T-cell (primary cell): ENCODE data around the gene ANKRD40. TPM values are rescaled to one million over a fixed set of nuclear protein-coding genes. Genes with fewer than 3 reads are reported as not detected.

Experiments
- ATAC-seq, 4 experiments: fragments of 200-7000 bp in 3 of 4; fragments of 150-1000 bp in 1 of 4; cut with Tn5 transposase; replicated peaks in 1 of 4; 1 replicate in 3 of 4; 2 replicates in 1 of 4; pipeline ENCODE4 v1.10.0; 2021; ENCODE audit warnings: moderate library complexity in 3 of 4, mild to moderate bottlenecking in 2 of 4, moderate number of reproducible peaks in 1 of 4
- CTCF ChIA-PET, 2 donors: fragments of 300-600 bp; sonication (Branson Sonifier 250); formaldehyde crosslinking; loops; one replicate each; lab custom pipeline; 2022; ENCODE audit warnings: antibody characterized with exemption in 2 of 2; lab: Charles Lee
- POLR2A ChIA-PET, 2 donors: fragments of 300-600 bp; sonication (Branson Sonifier 250); formaldehyde crosslinking; loops; one replicate each; lab custom pipeline; 2022; ENCODE audit warnings: antibody characterized with exemption in 2 of 2; lab: Charles Lee
- DNase-seq, 35 experiments: peaks; one replicate each; pipeline versions ENCODE4 v3.0.0 to v3.0.0-alpha.2; 2013 to 2023
- H3K27ac ChIP-seq: one replicate; pipeline ENCODE4 v1.5.1; 2013; ENCODE audit warnings: low read length
- H3K27me3 ChIP-seq, 2 experiments: replicated peaks in 1 of 2; 1 replicate in 1 of 2; 2 replicates in 1 of 2; pipeline versions ENCODE4 v1.6.1 to v1.7.0; 2013; ENCODE audit warnings: low read length in 1 of 2, mixed read lengths in 1 of 2; ENCODE audit not compliant: control insufficient read depth in 2 of 2, insufficient read depth in 2 of 2; ENCODE audit errors: extremely low read depth in 1 of 2
- H3K36me3 ChIP-seq, 2 donors: 1 replicate in 1 of 2; 2 replicates in 1 of 2; pipeline versions ENCODE4 v1.6.1 to v1.7.0; 2013; ENCODE audit warnings: low read length in 1 of 2; ENCODE audit not compliant: control insufficient read depth in 2 of 2, insufficient read depth in 1 of 2; ENCODE audit errors: extremely low read depth in 1 of 2
- H3K4me1 ChIP-seq, 2 experiments: 1 replicate in 1 of 2; 2 replicates in 1 of 2; pipeline versions ENCODE4 v1.6.1 to v1.7.0; 2013; ENCODE audit warnings: low read length in 2 of 2, mixed read lengths in 1 of 2; ENCODE audit not compliant: insufficient read depth in 2 of 2, control insufficient read depth in 1 of 2; ENCODE audit errors: extremely low read depth in 1 of 2
- H3K4me3 ChIP-seq, 2 donors: 1 replicate in 1 of 2; 2 replicates in 1 of 2; pipeline versions ENCODE4 v1.5.1 to v1.7.0; 2013; ENCODE audit warnings: mild to moderate bottlenecking in 2 of 2, low read length in 1 of 2, moderate library complexity in 1 of 2; ENCODE audit not compliant: control insufficient read depth in 1 of 2; ENCODE audit errors: extremely low read depth in 1 of 2
- H3K9me3 ChIP-seq: 2 replicates; pipeline ENCODE4 v1.7.0; 2013
- H3K27ac Mint-ChIP-seq, 2 donors: one replicate each; pipeline ENCODE4 v1.8.0; 2020 to 2021; ENCODE audit warnings: mild to moderate bottlenecking in 2 of 2, mixed read lengths in 2 of 2
- H3K27me3 Mint-ChIP-seq, 2 donors: one replicate each; pipeline ENCODE4 v1.8.0; 2021 to 2022; ENCODE audit warnings: mixed read lengths in 2 of 2
- H3K36me3 Mint-ChIP-seq: one replicate; pipeline ENCODE4 v1.8.0; 2021; ENCODE audit warnings: mixed read lengths
- H3K4me1 Mint-ChIP-seq, 3 donors: one replicate each; pipeline ENCODE4 v1.8.0; 2020 to 2022; ENCODE audit warnings: mixed read lengths in 3 of 3, mild to moderate bottlenecking in 1 of 3
- H3K4me3 Mint-ChIP-seq, 3 donors: one replicate each; pipeline ENCODE4 v1.8.0; 2020 to 2022; ENCODE audit warnings: mild to moderate bottlenecking in 3 of 3, mixed read lengths in 3 of 3, moderate library complexity in 3 of 3
- H3K9me3 Mint-ChIP-seq, 3 donors: one replicate each; pipeline ENCODE4 v1.8.0; 2020 to 2022; ENCODE audit warnings: mixed read lengths in 3 of 3
- WGBS: methylation state at CpG from one replicate; pipeline ENCODE4 v1.1.5; 2013; ENCODE audit warnings: missing lambda C conversion rate; ENCODE audit not compliant: insufficient coverage; 5-methylcytosine and 5-hydroxymethylcytosine counted together
- total RNA-seq, 35 experiments: library from RNA in 6 of 35; stranded (reverse) in 6 of 35; fragments of 120-200 nt in 1 of 35; gene quantifications; one replicate each; pipeline versions ENCODE4 v1.2.1 to v1.2.4 and lab custom pipeline; 2013 to 2026

ANKRD40 gene
- total RNA-seq, 5 donors from 2014 or later (not counting 1 experiment from before 2014, with no cell fraction given): 30.3 to 37.6 (median 34.5) TPM

- Mint-ChIP-seq H3K4me1 (peaks cover 6 to 14% (median 9%) of the 10 kb centered on the region in 3 donors), H3K9me3 (no peaks in the 10 kb centered on the region), H3K36me3 (no peaks in the 10 kb centered on the region), H3K27me3 (peaks cover 0 to 9% of the 10 kb centered on the region in 2 donors), H3K4me3 (no peak overlapping the region), H3K27ac (no peak overlapping the region)
- Histone ChIP-seq H3K27me3 (peaks cover 0 to 35% of the 10 kb centered on the region in 2 experiments), H3K27ac (no peak overlapping the region), H3K4me1 (peaks cover 0 to 3% of the 10 kb centered on the region in 2 experiments), H3K36me3 (no peaks in the 10 kb centered on the region), H3K4me3 (no peak overlapping the region), H3K9me3 (no peaks in the 10 kb centered on the region)
- CTCF ChIA-PET: no interaction called here
- POLR2A ChIA-PET: no interaction called here
- WGBS: 90% methylated on average over 3 of the region's 10 CpGs
- DNase-seq: no peak
- no peak for ATAC-seq
These were observed 48.5 kb downstream of the ANKRD40 start for GRCh38 chr17:50659179-50659578.

- Mint-ChIP-seq H3K4me3 (no peak overlapping the region), H3K27me3 (peaks cover 0 to 10% of the 10 kb centered on the region in 2 donors), H3K36me3 (no peaks in the 10 kb centered on the region), H3K4me1 (peaks cover 6 to 14% (median 9%) of the 10 kb centered on the region in 3 donors), H3K27ac (no peak overlapping the region), H3K9me3 (no peaks in the 10 kb centered on the region)
- WGBS: 100% methylated on average over 2 of the region's 6 CpGs
- Histone ChIP-seq H3K4me1 (peaks cover 0 to 3% of the 10 kb centered on the region in 2 experiments), H3K9me3 (no peaks in the 10 kb centered on the region), H3K4me3 (no peak overlapping the region), H3K27me3 (peaks cover 0 to 35% of the 10 kb centered on the region in 2 experiments), H3K36me3 (no peaks in the 10 kb centered on the region), H3K27ac (no peak overlapping the region)
- no peak for ATAC-seq
- ChIA-PET CTCF (no interaction called here), POLR2A (no interaction called here)
- no peak for DNase-seq
These were observed 49.1 kb downstream of the ANKRD40 start for GRCh38 chr17:50658616-50659015.

- Histone ChIP-seq H3K27ac (no peak overlapping the region), H3K4me3 (no peak overlapping the region), H3K4me1 (peaks cover 0 to 3% of the 10 kb centered on the region in 2 experiments), H3K27me3 (peaks cover 0 to 32% of the 10 kb centered on the region in 2 experiments), H3K9me3 (no peaks in the 10 kb centered on the region), H3K36me3 (no peaks in the 10 kb centered on the region)
- WGBS: 90% methylated on average over 1 of the region's 7 CpGs
- Mint-ChIP-seq H3K27me3 (peaks cover 0 to 10% of the 10 kb centered on the region in 2 donors), H3K36me3 (no peaks in the 10 kb centered on the region), H3K9me3 (no peaks in the 10 kb centered on the region), H3K4me3 (no peak overlapping the region), H3K27ac (no peak overlapping the region), H3K4me1 (peaks cover 6 to 14% (median 9%) of the 10 kb centered on the region in 3 donors)
- DNase-seq (no peak), ATAC-seq (no peak)
- POLR2A ChIA-PET: no interaction called here
- CTCF ChIA-PET: interaction anchor here in 1 of 2 donors (0.6 kb wide), 1 partner anchor 10 kb away, joined by 3 read pairs; no protein-coding TSS in a partner anchor
These were observed 50.1 kb downstream of the ANKRD40 start for GRCh38 chr17:50657627-50658026.

DNA sequence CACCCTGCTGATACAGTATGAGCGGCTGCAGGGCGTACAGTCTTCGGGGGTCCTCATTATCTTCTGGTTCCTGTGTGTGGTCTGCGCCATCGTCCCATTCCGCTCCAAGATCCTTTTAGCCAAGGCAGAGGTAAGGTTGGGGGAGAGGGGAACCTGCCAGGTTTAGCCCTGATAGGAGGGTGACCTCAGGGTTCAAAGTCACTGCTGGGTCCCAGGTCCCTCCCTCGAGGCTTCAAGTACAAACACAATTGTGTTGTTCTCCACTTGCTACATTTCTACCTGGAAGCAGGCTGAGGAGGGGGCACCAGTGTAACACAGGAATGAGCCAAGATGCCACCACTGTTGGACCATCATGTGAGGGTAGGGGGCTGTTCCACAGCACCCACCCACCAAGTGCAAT is 50.7 kb downstream of the ANKRD40 start:
- CTCF ChIA-PET: no interaction called here
- peaks cover 0 to 32% of the 10 kb centered on the region in 2 experiments for H3K27me3 ChIP-seq
- H3K36me3 Mint-ChIP-seq: no peaks in the 10 kb centered on the region

GRCh38 chr17:50656509-50656908 is 51.2 kb downstream of the ANKRD40 start:
- Mint-ChIP-seq H3K27ac (no peak overlapping the region), H3K4me3 (no peak overlapping the region), H3K36me3 (no peaks in the 10 kb centered on the region), H3K4me1 (peaks cover 2 to 6% (median 5%) of the 10 kb centered on the region in 3 donors), H3K9me3 (peaks cover 0 to 5% (median 0%) of the 10 kb centered on the region in 3 donors), H3K27me3 (peaks cover 0 to 10% of the 10 kb centered on the region in 2 donors)
- Histone ChIP-seq H3K27me3 (peaks cover 0 to 28% of the 10 kb centered on the region in 2 experiments), H3K4me3 (no peak overlapping the region), H3K9me3 (no peaks in the 10 kb centered on the region), H3K27ac (no peak overlapping the region), H3K4me1 (no peaks in the 10 kb centered on the region), H3K36me3 (no peaks in the 10 kb centered on the region)
- ATAC-seq (no peak), DNase-seq (no peak)
- 88% methylated on average over 2 of the region's 5 CpGs for WGBS
- ChIA-PET CTCF (no interaction called here), POLR2A (no interaction called here)

More for the DNA sequence above, 50.7 kb downstream of the ANKRD40 start:
- no peak overlapping the region for H3K27ac Mint-ChIP-seq
- 96% methylated on average over 4 of the region's 7 CpGs for whole genome bisulfite sequencing
- H3K36me3 ChIP-seq: no peaks in the 10 kb centered on the region
- H3K4me3 ChIP-seq: no peak overlapping the region
- H3K27ac ChIP-seq: no peak overlapping the region
- H3K9me3 Mint-ChIP-seq: peaks cover 0 to under 1% (median 0%) of the 10 kb centered on the region in 3 donors
- peaks cover 0 to 3% of the 10 kb centered on the region in 2 experiments for H3K4me1 ChIP-seq
- no peak overlapping the region for H3K4me3 Mint-ChIP-seq
- no peak for DNase-seq
- ATAC-seq: no peak
- POLR2A ChIA-PET: no interaction called here
- peaks cover 6 to 12% (median 9%) of the 10 kb centered on the region in 3 donors for H3K4me1 Mint-ChIP-seq
- H3K27me3 Mint-ChIP-seq: peaks cover 0 to 10% of the 10 kb centered on the region in 2 donors
- no peaks in the 10 kb centered on the region for H3K9me3 ChIP-seq

DNA sequence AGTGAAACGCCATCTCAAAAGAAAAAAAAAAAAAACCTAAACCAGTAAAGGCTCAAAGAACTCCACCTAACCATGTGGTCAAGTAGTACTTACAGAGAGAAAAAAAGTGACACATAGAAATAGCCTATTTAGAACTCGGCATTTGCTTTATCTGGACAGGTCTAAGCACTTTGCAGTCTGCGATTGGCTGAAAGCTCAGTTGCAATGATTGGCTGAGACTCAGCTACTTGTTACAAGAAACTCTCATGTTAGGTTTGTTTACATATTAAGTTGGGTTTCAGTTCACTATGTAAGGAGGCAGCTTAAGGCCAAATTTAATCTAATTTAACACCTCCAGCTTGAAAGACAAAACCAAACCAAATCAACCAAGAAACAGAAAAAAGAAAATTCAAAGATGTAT is 54.0 kb downstream of the ANKRD40 start:
- Histone ChIP-seq H3K4me3 (no peak overlapping the region), H3K27ac (no peak overlapping the region), H3K36me3 (no peaks in the 10 kb centered on the region), H3K27me3 (peaks cover 0 to 17% of the 10 kb centered on the region in 2 experiments), H3K4me1 (no peaks in the 10 kb centered on the region), H3K9me3 (no peaks in the 10 kb centered on the region)
- ChIA-PET CTCF (no interaction called here), POLR2A (interaction anchor here in 1 of 2 donors (0.6 kb wide), 1 partner anchor 208 kb away, joined by 3 read pairs; no protein-coding TSS in a partner anchor)
- no peak for ATAC-seq
- no peaks in the 10 kb centered on the region for H3K4me1 Mint-ChIP-seq
- H3K36me3 Mint-ChIP-seq: no peaks in the 10 kb centered on the region
- H3K9me3 Mint-ChIP-seq: peaks cover 0 to 5% (median 0%) of the 10 kb centered on the region in 3 donors
- WGBS: 61% methylated on average over 2 of the region's 3 CpGs
- H3K4me3 Mint-ChIP-seq: no peak overlapping the region
- H3K27me3 Mint-ChIP-seq: peaks cover 0 to 6% of the 10 kb centered on the region in 2 donors
- no peak overlapping the region for H3K27ac Mint-ChIP-seq
- DNase-seq: no peak
